GM18951 (cell line): Measurements from ENCODE around the gene NAA20.

Experiments
- POLR2A ChIP-seq: IDR thresholded peaks from 4 replicates; pipeline ENCODE4 v1.6.1; 2011; ENCODE audit warnings: mild to moderate bottlenecking; ENCODE audit not compliant: insufficient read length, insufficient read depth; ENCODE audit errors: extremely low read depth
- in situ Hi-C: fragments of 300-500 bp; cut with MboI; formaldehyde crosslinking; loops from one replicate; pipeline ENCODE4 v1.12.0; 2022; ENCODE audit warnings: low sequenced_read_pairs, mixed read lengths, inconsistent platforms; ENCODE audit not compliant: unreplicated experiment

The NAA20 gene

GRCh38 chr20:20076297-20077065 is 59.3 kb downstream of the NAA20 start:
- TF ChIP-seq POLR2A = no peak
- in situ Hi-C loops = loop anchor here (10.0 to 25.0 kb wide), 2 partner anchors 161 to 508 kb away; no protein-coding TSS in a partner anchor

DNA sequence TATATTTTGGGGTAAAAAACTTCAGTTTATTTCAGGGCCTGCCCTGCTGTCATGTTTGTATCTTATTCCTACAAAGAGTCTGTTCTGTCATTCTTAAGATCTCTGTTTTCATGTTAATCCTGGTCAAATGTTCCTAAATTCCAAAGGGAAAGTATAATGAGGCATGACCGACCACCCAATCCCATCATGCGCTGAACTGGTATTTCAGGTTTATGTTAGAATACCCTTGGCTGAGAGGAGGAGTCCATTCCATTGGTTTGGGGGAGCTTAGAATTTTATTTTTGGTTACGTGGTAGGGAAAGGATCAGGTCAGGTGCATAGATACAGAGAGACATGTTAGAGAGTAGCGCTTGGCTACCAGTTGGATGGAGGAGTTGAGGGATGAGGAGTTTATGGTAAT is 60.9 kb downstream of the NAA20 start:
- no peak for TF ChIP-seq POLR2A
- in situ Hi-C loops = loop anchor here (10.0 to 25.0 kb wide), 2 partner anchors 159 to 507 kb away; no protein-coding TSS in a partner anchor

DNA sequence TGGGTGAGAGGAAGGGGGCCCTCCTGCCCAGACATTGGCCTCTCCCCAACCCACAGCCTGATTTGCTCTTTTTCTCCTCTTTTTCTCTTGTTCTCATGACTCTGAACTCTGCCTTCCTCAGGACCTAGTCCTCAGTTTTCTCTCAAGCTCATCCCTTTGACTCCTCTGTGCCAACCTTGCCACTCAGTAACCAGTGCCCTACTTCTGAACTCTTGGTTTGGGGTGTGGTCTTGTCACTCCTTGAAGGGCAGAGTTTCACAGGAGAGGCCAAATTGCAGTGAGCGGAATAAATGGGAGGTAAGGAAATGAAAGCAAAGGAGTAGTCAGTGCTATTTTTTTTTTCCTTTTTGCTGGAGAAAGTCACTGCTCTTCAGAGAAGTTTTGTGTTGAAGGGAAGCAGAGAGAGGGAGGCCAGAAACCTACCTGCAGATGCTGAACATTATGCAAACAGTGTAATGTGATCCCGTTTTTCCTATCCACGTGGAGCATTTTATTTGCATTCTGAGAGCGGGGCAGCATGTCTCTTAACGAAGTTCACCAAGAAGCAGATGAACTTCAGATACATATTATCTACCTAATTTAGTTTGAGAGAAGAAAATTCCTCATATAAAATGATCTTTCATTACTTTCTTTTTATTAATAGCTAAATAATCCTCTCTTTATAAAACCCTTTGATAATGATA is 62.1 kb downstream of the NAA20 start:
- in situ Hi-C loops = loop anchor here (10.0 to 25.0 kb wide), 2 partner anchors 158 to 506 kb away; no protein-coding TSS in a partner anchor
- TF ChIP-seq POLR2A = no peak
